Erythroblast (primary cell): ENCODE results near the gene ANKRD60.

ENCODE experiments used
- GATA1 ChIP-seq: IDR thresholded peaks from 2 replicates; pipeline ENCODE4 v1.6.1; 2011; ENCODE audit warnings: low read depth, mild to moderate bottlenecking, control low read depth, low read length, moderate library complexity
- POLR2A ChIP-seq: IDR thresholded peaks from 2 replicates; pipeline ENCODE4 v1.6.1; 2011; ENCODE audit warnings: mild to moderate bottlenecking, low read length

GRCh38 chr20:58228484-58229197 lies at the start of gene ANKRD60:
- no peak for TF ChIP-seq POLR2A
- no peak for TF ChIP-seq GATA1
